Neural progenitor cell (in vitro differentiated cells): ENCODE data around the gene UQCRH.

Experiments
- EZH2phosphoT487 ChIP-seq: fragments of 200-600 bp; sonication (generic); IDR thresholded peaks from 2 replicates; pipeline ENCODE4 v1.6.1; 2017; ENCODE audit warnings: antibody characterized with exemption
- TF ChIP-seq, protein P1 (sequence below): fragments of 200-600 bp; sonication (generic); IDR thresholded peaks from 2 replicates; pipeline ENCODE4 v1.5.1; 2017; ENCODE audit warnings: antibody characterized with exemption, mild to moderate bottlenecking

GRCh38 chr1:46263146-46263545, 40.4 kb upstream of the UQCRH start:
- TF ChIP-seq, protein P1, sequence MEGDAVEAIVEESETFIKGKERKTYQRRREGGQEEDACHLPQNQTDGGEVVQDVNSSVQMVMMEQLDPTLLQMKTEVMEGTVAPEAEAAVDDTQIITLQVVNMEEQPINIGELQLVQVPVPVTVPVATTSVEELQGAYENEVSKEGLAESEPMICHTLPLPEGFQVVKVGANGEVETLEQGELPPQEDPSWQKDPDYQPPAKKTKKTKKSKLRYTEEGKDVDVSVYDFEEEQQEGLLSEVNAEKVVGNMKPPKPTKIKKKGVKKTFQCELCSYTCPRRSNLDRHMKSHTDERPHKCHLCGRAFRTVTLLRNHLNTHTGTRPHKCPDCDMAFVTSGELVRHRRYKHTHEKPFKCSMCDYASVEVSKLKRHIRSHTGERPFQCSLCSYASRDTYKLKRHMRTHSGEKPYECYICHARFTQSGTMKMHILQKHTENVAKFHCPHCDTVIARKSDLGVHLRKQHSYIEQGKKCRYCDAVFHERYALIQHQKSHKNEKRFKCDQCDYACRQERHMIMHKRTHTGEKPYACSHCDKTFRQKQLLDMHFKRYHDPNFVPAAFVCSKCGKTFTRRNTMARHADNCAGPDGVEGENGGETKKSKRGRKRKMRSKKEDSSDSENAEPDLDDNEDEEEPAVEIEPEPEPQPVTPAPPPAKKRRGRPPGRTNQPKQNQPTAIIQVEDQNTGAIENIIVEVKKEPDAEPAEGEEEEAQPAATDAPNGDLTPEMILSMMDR: no peak
- TF ChIP-seq EZH2phosphoT487: no peak
